Neural cell (in vitro differentiated cells): ENCODE measurements around the gene EFCAB11. TPM values are rescaled to one million over a fixed set of nuclear protein-coding genes. Genes with fewer than 3 reads are reported as not detected.
A peak's percentile ranks its signal among the peaks of the same experiment; 100 is the strongest.

Experiments used
- H2AFZ ChIP-seq: fragments of 200-600, 300-800 bp; sonication (generic), shearing (Covaris generic); 2 replicates; pipeline ENCODE4 v1.6.0; 2014; ENCODE audit warnings: low read depth, mild to moderate bottlenecking, antibody characterized with exemption, low read length, moderate library complexity
- H3F3A ChIP-seq: fragments of 200-600 bp; shearing (Covaris generic); 2 replicates; pipeline ENCODE4 v1.6.1; 2016; ENCODE audit warnings: mild to moderate bottlenecking, moderate library complexity, mixed read lengths, antibody characterized with exemption, low read length; ENCODE audit not compliant: insufficient read depth, poor library complexity, severe bottlenecking
- H3K27ac ChIP-seq: fragments of 200-600, 300-800 bp; sonication (generic), shearing (Covaris generic); 2 replicates; pipeline ENCODE4 v1.5.1; 2014; ENCODE audit warnings: mild to moderate bottlenecking, low read length, moderate library complexity
- H3K27me3 ChIP-seq: fragments of 300-800, 200-600 bp; sonication (generic), shearing (Covaris generic); 2 replicates; pipeline ENCODE4 v1.6.0; 2014; ENCODE audit warnings: mild to moderate bottlenecking, low read depth, low read length, moderate library complexity; ENCODE audit not compliant: insufficient read depth
- H3K36me3 ChIP-seq: fragments of 300-800, 200-600 bp; sonication (generic), shearing (Covaris generic); 2 replicates; pipeline ENCODE4 v1.5.1; 2014; ENCODE audit warnings: mild to moderate bottlenecking, antibody characterized with exemption, low read length, moderate library complexity; ENCODE audit not compliant: insufficient read depth
- H3K4me2 ChIP-seq: fragments of 300-800, 200-600 bp; sonication (generic), shearing (Covaris generic); 2 replicates; pipeline ENCODE4 v1.6.0; 2014; ENCODE audit warnings: mild to moderate bottlenecking, low read length
- H3K4me3 ChIP-seq: fragments of 300-800, 200-600 bp; sonication (generic), shearing (Covaris generic); 2 replicates; pipeline ENCODE4 v1.5.1; 2014; ENCODE audit warnings: mild to moderate bottlenecking, low read length, moderate library complexity
- H3K79me2 ChIP-seq: fragments of 200-600 bp; shearing (Covaris generic); replicated peaks from 2 replicates; pipeline ENCODE4 v1.6.0; 2014; ENCODE audit warnings: mild to moderate bottlenecking, low read length, moderate library complexity; ENCODE audit not compliant: insufficient read depth
- H3K9ac ChIP-seq: fragments of 300-800, 200-600 bp; sonication (generic), shearing (Covaris generic); 2 replicates; pipeline ENCODE4 v1.6.1; 2016; ENCODE audit warnings: mild to moderate bottlenecking, low read length, mixed read lengths
- H3K9me2 ChIP-seq: fragments of 200-600 bp; shearing (Covaris generic); 2 replicates; pipeline ENCODE4 v1.6.1; 2016; ENCODE audit warnings: mild to moderate bottlenecking, low read length, mixed read lengths; ENCODE audit not compliant: insufficient read depth
- H3K9me3 ChIP-seq: fragments of 200-600, 300-800 bp; sonication (generic), shearing (Covaris generic); 2 replicates; pipeline ENCODE4 v1.6.1; 2016; ENCODE audit warnings: mild to moderate bottlenecking, mixed run types, low read length, moderate library complexity, mixed read lengths
- H4K20me1 ChIP-seq: fragments of 200-600 bp; shearing (Covaris generic); 2 replicates; pipeline ENCODE4 v1.6.1; 2016; ENCODE audit warnings: mild to moderate bottlenecking, mixed run types; ENCODE audit not compliant: insufficient read depth
- CTCF ChIP-seq: fragments of 450-650 bp; IDR thresholded peaks from 2 replicates; pipeline ENCODE4 v1.5.1; 2014; ENCODE audit warnings: antibody characterized with exemption, mild to moderate bottlenecking, moderate library complexity; ENCODE audit not compliant: poor library complexity, severe bottlenecking
- EP300 ChIP-seq: fragments of 450-650 bp; conservative IDR thresholded peaks from 2 replicates; pipeline ENCODE4 v1.6.1; 2014; ENCODE audit warnings: antibody characterized with exemption, mild to moderate bottlenecking, moderate library complexity; ENCODE audit not compliant: poor library complexity, severe bottlenecking
- EZH2 ChIP-seq: fragments of 200-600, 300-800 bp; shearing (Covaris generic), sonication (generic); IDR thresholded peaks from 2 replicates; pipeline ENCODE4 v1.6.1; 2014; ENCODE audit warnings: antibody characterized with exemption, low read length, borderline replicate concordance, mild to moderate bottlenecking; ENCODE audit not compliant: insufficient read depth, poor library complexity, severe bottlenecking
- MXI1 ChIP-seq: fragments of 450-650 bp; conservative IDR thresholded peaks from 2 replicates; pipeline ENCODE4 v1.6.1; 2014; ENCODE audit warnings: antibody characterized with exemption, mild to moderate bottlenecking; ENCODE audit not compliant: poor library complexity, severe bottlenecking
- POLR2AphosphoS5 ChIP-seq: IDR thresholded peaks from 2 replicates; pipeline ENCODE4 v1.6.1; 2012
- RAD21 ChIP-seq: fragments of 450-650 bp; conservative IDR thresholded peaks from 2 replicates; pipeline ENCODE4 v1.6.1; 2014; ENCODE audit warnings: antibody characterized with exemption, mild to moderate bottlenecking, moderate library complexity
- SMC3 ChIP-seq: fragments of 450-650 bp; conservative IDR thresholded peaks from 2 replicates; pipeline ENCODE4 v1.6.1; 2014; ENCODE audit warnings: antibody characterized with exemption, mild to moderate bottlenecking, moderate library complexity; ENCODE audit not compliant: poor library complexity
- TAF1 ChIP-seq: IDR thresholded peaks from 2 replicates; pipeline ENCODE4 v1.6.1; 2012; ENCODE audit warnings: low read depth
- polyA plus RNA-seq: library from polyadenylated mRNA; depleted of rRNA; stranded (reverse); fragments of >200 nt; gene quantifications from 2 replicates; pipeline ENCODE4 v1.2.3, GENCODE V29; 2014
- TF ChIP-seq, protein P1 (sequence below): IDR thresholded peaks from 2 replicates; pipeline ENCODE4 v1.6.1; 2012; ENCODE audit warnings: borderline replicate concordance

The EFCAB11 gene
- polyA plus RNA-seq, 1 donor from 2014 or later: 7.9 TPM

DNA sequence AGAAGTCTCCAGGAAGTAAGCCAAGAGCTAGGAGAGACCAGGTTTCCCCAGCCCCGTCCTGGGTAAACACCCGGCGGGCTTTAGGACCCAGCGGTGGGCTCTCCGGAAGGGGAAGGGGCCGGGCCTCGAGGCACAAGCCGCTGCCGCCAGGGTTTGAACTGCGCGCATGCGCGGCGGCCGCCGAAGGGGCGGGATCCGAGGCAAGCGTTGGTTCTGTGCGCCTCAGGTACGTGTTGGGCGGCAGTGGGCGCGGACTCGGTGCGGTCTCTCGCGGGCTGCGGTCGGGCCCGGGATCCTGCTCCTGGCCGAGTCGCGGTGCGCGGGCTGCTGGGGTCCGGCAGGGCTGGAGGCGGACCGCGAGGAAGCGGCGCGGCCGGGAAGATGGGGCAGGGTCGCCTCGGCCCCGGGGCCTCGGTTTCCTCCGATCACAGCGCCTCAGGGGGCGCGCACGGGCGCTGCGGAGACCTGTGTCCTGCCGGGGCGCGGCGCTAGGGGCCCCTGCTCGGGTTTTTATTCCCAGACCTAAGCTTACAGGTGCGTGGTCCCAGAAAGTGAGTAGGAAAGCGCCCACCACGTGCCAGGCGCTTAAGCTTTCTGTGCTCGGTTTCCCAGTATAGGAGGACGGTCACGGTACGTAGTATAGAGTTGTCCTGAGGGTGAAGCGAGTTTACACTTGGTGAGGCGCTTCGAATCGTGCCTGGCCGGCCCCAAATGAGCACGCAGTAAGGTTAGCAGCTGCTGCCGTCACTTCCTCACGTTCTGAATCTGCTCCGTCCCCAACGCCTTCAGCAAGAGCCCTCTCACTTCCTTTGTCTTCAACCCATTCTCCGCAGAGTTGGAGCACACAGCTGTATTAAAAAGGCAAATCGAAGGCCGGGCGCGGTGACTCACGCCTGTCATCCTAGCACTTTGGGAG lies 1.5 kb upstream of the EFCAB11 start, which contains the start of gene TDP1:
Gene TDP1 (plus strand): TSS at position 183 of the 916 bp plus-strand sequence. CDS start 7,188 bp downstream, outside the sequence.
- TF ChIP-seq RAD21 (peak; percentile 49), EZH2 (no peak), CTCF (peak; percentile 66), SMC3 (peak; percentile 62), EP300 (peak; percentile 30), POLR2AphosphoS5 (peak; percentile 97), TAF1 (no peak), MXI1 (peak; percentile 92)
- TF ChIP-seq, protein P1, sequence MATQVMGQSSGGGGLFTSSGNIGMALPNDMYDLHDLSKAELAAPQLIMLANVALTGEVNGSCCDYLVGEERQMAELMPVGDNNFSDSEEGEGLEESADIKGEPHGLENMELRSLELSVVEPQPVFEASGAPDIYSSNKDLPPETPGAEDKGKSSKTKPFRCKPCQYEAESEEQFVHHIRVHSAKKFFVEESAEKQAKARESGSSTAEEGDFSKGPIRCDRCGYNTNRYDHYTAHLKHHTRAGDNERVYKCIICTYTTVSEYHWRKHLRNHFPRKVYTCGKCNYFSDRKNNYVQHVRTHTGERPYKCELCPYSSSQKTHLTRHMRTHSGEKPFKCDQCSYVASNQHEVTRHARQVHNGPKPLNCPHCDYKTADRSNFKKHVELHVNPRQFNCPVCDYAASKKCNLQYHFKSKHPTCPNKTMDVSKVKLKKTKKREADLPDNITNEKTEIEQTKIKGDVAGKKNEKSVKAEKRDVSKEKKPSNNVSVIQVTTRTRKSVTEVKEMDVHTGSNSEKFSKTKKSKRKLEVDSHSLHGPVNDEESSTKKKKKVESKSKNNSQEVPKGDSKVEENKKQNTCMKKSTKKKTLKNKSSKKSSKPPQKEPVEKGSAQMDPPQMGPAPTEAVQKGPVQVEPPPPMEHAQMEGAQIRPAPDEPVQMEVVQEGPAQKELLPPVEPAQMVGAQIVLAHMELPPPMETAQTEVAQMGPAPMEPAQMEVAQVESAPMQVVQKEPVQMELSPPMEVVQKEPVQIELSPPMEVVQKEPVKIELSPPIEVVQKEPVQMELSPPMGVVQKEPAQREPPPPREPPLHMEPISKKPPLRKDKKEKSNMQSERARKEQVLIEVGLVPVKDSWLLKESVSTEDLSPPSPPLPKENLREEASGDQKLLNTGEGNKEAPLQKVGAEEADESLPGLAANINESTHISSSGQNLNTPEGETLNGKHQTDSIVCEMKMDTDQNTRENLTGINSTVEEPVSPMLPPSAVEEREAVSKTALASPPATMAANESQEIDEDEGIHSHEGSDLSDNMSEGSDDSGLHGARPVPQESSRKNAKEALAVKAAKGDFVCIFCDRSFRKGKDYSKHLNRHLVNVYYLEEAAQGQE: peak; percentile 5
- Histone ChIP-seq H3K9me3 (no peaks in the 10 kb centered on the region), H3K27me3 (no peaks in the 10 kb centered on the region), H2AFZ (peak within 1 kb of the TSS; percentile 67), H3K4me3 (peak within 1 kb of the TSS; percentile 89), H4K20me1 (no peaks in the 10 kb centered on the region), H3K79me2 (peaks cover 7% of the 10 kb centered on the region), H3F3A (peaks cover 3% of the 10 kb centered on the region), H3K9ac (peak within 1 kb of the TSS; percentile 74), H3K27ac (peak within 1 kb of the TSS; percentile 87), H3K36me3 (no peaks in the 10 kb centered on the region), H3K4me2 (peak within 1 kb of the TSS; percentile 59), H3K9me2 (no peaks in the 10 kb centered on the region)

DNA sequence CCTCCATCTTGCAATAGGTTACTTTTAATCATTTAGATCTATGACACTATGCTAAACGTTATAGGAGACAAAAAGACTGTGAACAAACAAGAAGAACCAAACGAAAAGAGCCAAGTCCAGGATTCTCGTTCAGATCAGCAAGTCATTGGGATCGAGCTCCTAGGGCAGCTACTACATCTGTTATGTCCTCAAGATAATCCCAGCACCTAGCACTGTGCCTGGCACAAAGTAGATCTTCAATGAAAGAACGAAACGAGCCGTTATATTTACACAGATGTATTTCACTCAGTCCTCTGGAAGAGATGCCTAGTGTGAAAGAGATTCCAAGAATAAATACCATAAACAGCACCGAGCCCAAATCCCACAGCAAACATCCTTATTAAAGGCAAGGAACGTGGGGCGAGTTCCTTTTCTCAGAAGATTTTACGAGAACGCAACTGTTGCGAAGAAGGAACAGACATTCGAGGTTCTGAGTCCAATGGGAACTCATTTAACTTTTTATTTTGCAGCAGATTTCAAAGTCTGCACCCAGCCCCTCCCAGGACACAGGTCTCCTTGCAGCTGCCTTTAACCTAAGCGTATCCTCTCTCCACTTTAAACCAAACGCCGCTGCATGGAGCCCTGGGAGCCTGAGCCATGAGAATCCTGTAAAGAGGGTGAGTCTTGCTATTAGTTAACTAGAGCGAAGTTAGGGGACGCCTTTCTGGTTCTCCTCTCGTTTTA lies 653 bp upstream of the EFCAB11 start:
- Histone ChIP-seq H3K79me2 (peaks cover 7% of the 10 kb centered on the region), H3K9me3 (no peaks in the 10 kb centered on the region), H3F3A (peaks cover 3% of the 10 kb centered on the region), H3K27me3 (no peaks in the 10 kb centered on the region), H2AFZ (peak overlapping the region; percentile 41), H3K4me2 (no peak overlapping the region), H3K4me3 (peak overlapping the region; percentile 89), H3K9me2 (no peaks in the 10 kb centered on the region), H4K20me1 (no peaks in the 10 kb centered on the region), H3K9ac (peak overlapping the region; percentile 74), H3K27ac (peak overlapping the region; percentile 87), H3K36me3 (no peaks in the 10 kb centered on the region)
- TF ChIP-seq POLR2AphosphoS5: no peak
- no peak for TF ChIP-seq EP300
- TF ChIP-seq, protein P1: no peak
- no peak for TF ChIP-seq RAD21
- no peak for TF ChIP-seq EZH2
- TF ChIP-seq MXI1: no peak
- TF ChIP-seq SMC3: no peak
- no peak for TF ChIP-seq CTCF
